ENCODE results near the gene DDX17. TPM values are rescaled to one million over a fixed set of nuclear protein-coding genes. Genes with fewer than 3 reads are reported as not detected.

DDX17 gene
- total and polyA plus RNA-seq, 10 of the 15 experiments (the other 5 are each of a cell fraction or from before 2014, with no cell fraction given): 25.2 to 778 (median 266) TPM

DNA sequence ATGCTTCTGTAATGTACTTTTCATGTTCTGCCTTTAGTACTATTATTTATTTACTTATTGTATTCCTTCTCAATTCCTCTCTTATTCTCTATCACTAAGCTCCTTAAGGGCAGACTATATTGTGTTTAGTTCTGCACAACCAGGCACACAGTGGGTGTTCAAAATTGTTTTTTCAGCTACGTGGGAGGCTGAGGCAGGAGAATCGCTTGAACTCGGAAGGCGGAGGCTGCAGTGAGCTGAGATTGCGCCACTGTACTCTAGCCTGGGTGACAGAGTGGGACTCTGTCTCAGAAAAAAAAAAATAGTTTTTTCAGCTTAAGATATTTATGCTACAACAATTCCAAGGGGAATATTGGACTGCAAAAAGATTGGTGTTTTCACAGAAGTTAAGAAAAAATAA, 17.4 kb upstream of the DDX17 start:
- ATAC-seq: no peak
- no peaks in the 10 kb centered on the region for H3K9me3 ChIP-seq (replicated peaks; ENCODE audit: control insufficient read depth, insufficient read depth, low read length)
- SMC1A ChIA-PET (ENCODE audit: uncharacterized antibody, unreplicated experiment): interaction anchor here (0.5 to 1.7 kb wide), 5 partner anchors 11 to 218 kb away, joined by 3 to 5 read pairs (median 3); no protein-coding TSS in a partner anchor

More for the DNA sequence above, 17.4 kb upstream of the DDX17 start:
- ChIA-PET POLR2A (interaction anchor here (0.9 kb wide), 1 partner anchor 45 kb away, joined by 3 read pairs; no protein-coding TSS in a partner anchor), CTCF (interaction anchor here (0.8 to 2.7 kb wide), 6 partner anchors 8 to 423 kb away, joined by 3 to 13 read pairs (median 4); no protein-coding TSS in a partner anchor), RAD21 (ENCODE audit: unreplicated experiment) (no interaction called here)
- in situ Hi-C loops (cut with MboI) (no loop called here), intact Hi-C loops (cut with micrococcal nuclease; ENCODE audit: unreplicated experiment) (no loop called here)
- no peak overlapping the region for H3K27ac ChIP-seq (ENCODE audit: control insufficient read depth, insufficient read depth)
- H2AFZ ChIP-seq (ENCODE audit: control insufficient read depth, low read depth, low read length): no peak overlapping the region
- no peaks in the 10 kb centered on the region for H3K27me3 ChIP-seq (replicated peaks in 1 of 2; ENCODE audit: control insufficient read depth in 2 of 2, insufficient read depth in 2 of 2, low read length in 1 of 2)
- H3K4me2 ChIP-seq (ENCODE audit: control insufficient read depth, insufficient read depth): no peak overlapping the region
- BruUV-seq (replicated peaks): no TSS peak
- FAIRE-seq (no peak), DNase-seq (ENCODE audit: low read depth, low spot score) (no peak)
- H3K4me3 ChIP-seq: no peak overlapping the region
- H3K4me1 ChIP-seq (ENCODE audit: control insufficient read depth, insufficient read depth, low read length): no peaks in the 10 kb centered on the region
- no peak for TF ChIP-seq JUND (IDR thresholded peaks at IDR 0.05; ENCODE audit: low read depth, low read length)
- TF ChIP-seq, protein P1, sequence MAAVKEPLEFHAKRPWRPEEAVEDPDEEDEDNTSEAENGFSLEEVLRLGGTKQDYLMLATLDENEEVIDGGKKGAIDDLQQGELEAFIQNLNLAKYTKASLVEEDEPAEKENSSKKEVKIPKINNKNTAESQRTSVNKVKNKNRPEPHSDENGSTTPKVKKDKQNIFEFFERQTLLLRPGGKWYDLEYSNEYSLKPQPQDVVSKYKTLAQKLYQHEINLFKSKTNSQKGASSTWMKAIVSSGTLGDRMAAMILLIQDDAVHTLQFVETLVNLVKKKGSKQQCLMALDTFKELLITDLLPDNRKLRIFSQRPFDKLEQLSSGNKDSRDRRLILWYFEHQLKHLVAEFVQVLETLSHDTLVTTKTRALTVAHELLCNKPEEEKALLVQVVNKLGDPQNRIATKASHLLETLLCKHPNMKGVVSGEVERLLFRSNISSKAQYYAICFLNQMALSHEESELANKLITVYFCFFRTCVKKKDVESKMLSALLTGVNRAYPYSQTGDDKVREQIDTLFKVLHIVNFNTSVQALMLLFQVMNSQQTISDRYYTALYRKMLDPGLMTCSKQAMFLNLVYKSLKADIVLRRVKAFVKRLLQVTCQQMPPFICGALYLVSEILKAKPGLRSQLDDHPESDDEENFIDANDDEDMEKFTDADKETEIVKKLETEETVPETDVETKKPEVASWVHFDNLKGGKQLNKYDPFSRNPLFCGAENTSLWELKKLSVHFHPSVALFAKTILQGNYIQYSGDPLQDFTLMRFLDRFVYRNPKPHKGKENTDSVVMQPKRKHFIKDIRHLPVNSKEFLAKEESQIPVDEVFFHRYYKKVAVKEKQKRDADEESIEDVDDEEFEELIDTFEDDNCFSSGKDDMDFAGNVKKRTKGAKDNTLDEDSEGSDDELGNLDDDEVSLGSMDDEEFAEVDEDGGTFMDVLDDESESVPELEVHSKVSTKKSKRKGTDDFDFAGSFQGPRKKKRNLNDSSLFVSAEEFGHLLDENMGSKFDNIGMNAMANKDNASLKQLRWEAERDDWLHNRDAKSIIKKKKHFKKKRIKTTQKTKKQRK (IDR thresholded peaks at IDR 0.05; ENCODE audit: low read depth, low read length): no peak
- TF ChIP-seq EED (IDR thresholded peaks at IDR 0.05; ENCODE audit: low read depth): no peak
- no peak for TF ChIP-seq SIX5 (IDR thresholded peaks at IDR 0.05; ENCODE audit: low read depth, low read length, severe bottlenecking)
- no peak for TF ChIP-seq SREBF2 (IDR thresholded peaks at IDR 0.05; ENCODE audit: low read length)
- no peak for TF ChIP-seq NBN (IDR thresholded peaks at IDR 0.05)
- TF ChIP-seq EGR1 (IDR thresholded peaks at IDR 0.05; ENCODE audit: borderline replicate concordance in 1 of 2, low read depth in 2 of 2, low read length in 2 of 2): no peak
- TF ChIP-seq TBL1XR1 (IDR thresholded peaks at IDR 0.05; ENCODE audit: low read depth, low read length): no peak
- TF ChIP-seq TCF12 (IDR thresholded peaks at IDR 0.05; ENCODE audit: low read depth, low read length): no peak
- TF ChIP-seq SRF (IDR thresholded peaks at IDR 0.05; ENCODE audit: low read depth in 2 of 2, low read length in 2 of 2): no peak
- TF ChIP-seq, protein P2, sequence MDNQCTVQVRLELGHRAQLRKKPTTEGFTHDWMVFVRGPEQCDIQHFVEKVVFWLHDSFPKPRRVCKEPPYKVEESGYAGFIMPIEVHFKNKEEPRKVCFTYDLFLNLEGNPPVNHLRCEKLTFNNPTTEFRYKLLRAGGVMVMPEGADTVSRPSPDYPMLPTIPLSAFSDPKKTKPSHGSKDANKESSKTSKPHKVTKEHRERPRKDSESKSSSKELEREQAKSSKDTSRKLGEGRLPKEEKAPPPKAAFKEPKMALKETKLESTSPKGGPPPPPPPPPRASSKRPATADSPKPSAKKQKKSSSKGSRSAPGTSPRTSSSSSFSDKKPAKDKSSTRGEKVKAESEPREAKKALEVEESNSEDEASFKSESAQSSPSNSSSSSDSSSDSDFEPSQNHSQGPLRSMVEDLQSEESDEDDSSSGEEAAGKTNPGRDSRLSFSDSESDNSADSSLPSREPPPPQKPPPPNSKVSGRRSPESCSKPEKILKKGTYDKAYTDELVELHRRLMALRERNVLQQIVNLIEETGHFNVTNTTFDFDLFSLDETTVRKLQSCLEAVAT (IDR thresholded peaks at IDR 0.05): no peak
- no peak for TF ChIP-seq KAT2A (conservative IDR thresholded peaks at IDR 0.05; ENCODE audit: control insufficient read depth, low read depth, low read length)
- no peak for TF ChIP-seq IRF4 (IDR thresholded peaks at IDR 0.05; ENCODE audit: low read depth, low read length)
- TF ChIP-seq CREM (IDR thresholded peaks at IDR 0.05; ENCODE audit: low read depth): no peak
- no peak for TF ChIP-seq SREBF1 (IDR thresholded peaks at IDR 0.05; ENCODE audit: low read length)
- TF ChIP-seq RCOR1 (conservative IDR thresholded peaks at IDR 0.05; ENCODE audit: low read depth, low read length): no peak
- no peak for TF ChIP-seq ZNF24 (IDR thresholded peaks at IDR 0.05)
- no peak for TF ChIP-seq SIN3A (IDR thresholded peaks at IDR 0.05; ENCODE audit: low read depth, low read length)
- no peak for TF ChIP-seq YY1 (IDR thresholded peaks at IDR 0.05; ENCODE audit: low read depth, low read length)
- 93% methylated on average over 5 of the region's 5 CpGs for WGBS (ENCODE audit: insufficient coverage, insufficient replicate concordance, low lambda C conversion rate, missing lambda C conversion rate)
- H3K36me3 ChIP-seq (ENCODE audit: control insufficient read depth in 2 of 2, insufficient read depth in 2 of 2, low read length in 1 of 2): no peaks in the 10 kb centered on the region
- H4K20me1 ChIP-seq (ENCODE audit: control insufficient read depth, insufficient read depth): no peaks in the 10 kb centered on the region
- H3K79me2 ChIP-seq (ENCODE audit: control insufficient read depth, insufficient read depth, low read length): no peaks in the 10 kb centered on the region
- no peak overlapping the region for H3K9ac ChIP-seq (ENCODE audit: control insufficient read depth, insufficient read depth, low read length)
